NOMO-1 (cell line): ENCODE measurements around the gene PSMB5.
"Not testable (repeated sequence)": the region's sequence is repeated elsewhere in the genome, so short reads cannot be mapped to it uniquely, and the experiment has no call there.

Experiments
- DNase-seq, 2 experiments: peaks; one replicate each; lab custom pipeline; 2025; ENCODE audit not compliant: unreplicated experiment in 2 of 2; lab: John Stamatoyannopoulos, UW

The PSMB5 gene

DNA sequence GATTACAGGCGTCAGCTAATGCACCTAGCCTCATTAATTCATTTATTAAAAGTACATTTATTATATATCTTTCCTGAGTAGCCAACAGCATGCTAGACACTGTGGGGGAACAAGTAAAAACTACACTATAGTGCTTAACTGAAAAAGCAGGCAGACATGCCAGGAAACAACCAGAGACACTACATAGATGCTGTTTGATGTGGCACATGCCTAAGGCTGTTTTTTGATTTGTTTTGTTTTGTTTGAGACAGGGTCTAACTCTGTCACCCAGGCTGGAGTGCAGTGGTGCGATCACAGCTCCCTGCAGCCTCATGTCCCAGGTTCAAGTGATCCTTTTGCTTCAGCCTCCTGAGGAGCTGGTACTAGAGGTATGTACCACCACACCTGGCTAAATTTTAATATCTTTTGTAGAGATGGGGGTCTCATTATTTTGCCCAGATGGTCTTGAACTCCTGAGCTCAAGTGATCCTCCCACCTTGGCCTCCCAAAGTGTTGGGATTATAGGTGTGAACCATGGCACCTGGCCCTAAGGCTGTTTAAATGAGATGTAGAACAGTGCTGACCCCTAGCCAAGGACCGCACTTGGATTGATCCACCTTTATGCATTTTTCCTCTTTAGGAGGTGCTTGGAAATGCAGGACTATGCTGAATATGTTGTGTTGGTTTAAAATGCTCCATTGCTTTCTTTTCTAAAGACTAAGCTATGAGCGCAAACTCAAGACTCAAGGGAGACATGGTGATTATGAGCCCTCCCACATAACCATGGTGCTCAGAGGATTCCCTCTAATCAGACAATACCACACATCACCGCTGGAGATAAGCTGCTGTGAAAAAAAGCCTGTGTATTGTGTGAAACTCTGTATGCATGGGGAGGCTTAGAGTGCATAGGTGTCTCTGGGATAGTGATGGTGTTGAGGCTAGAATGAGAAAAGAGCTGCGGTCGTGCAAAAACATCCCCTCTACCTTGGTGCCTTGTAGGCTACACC, 14.3 kb downstream of the PSMB5 start:
- DNase-seq: no peak

DNA sequence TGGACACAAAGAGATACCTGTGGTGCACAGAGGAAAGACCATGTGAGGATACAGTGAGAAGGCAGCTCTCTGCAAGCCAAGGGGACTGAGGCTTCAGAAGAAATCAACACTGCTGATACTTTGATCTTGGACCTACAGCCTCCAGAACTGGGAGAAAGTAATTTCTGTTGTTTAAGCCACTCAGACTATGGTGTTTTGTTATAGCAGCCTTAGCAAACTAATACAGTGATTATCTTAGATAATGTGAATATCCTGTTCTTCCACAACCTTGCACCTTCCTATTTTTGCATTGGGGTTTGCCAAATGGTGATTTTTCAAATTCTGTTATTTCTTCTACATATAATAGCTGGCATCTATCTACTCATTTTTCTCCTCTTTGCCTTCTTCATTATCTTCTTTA, 16.6 kb downstream of the PSMB5 start:
- DNase-seq: no peak

DNA sequence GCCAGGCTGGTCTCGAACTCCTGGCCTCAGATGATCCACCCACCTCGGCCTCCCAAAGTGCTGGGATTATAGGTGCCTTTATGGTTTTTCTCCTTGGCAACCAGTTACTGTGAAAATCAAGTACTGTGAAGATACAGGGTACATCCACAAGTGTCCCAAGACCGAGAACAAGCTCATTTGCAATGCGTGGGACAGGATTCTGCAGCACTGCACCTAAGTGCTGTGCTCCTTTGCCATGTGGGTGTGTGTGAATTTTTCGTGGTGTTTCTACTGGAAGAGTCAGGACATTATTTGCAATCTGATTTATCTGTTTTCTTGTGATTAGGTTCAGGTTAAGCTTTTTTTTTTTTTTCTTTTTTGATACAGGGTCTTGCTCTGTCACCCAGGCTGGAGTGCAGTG, 17.6 kb downstream of the PSMB5 start:
- no peak for DNase-seq

DNA sequence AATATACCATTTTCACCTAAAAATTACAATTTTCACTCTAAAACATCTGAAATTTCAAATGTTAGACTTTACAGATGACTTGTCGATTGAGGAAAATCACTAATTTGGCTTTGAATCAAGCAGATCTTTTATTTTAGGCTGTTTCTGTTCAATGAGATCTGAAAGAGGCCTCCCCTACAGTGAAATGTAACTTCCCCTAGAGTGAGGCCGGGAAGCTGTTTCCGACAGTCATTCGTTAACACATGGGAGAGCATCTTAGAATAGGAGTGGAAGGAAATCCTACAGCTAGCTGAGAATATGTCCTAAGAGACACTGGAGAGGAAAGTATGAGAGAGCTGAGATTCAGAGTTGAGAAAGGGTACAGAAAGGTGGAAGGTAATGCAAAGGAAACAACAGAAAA, 19.1 kb downstream of the PSMB5 start:
- DNase-seq: no peak

DNA sequence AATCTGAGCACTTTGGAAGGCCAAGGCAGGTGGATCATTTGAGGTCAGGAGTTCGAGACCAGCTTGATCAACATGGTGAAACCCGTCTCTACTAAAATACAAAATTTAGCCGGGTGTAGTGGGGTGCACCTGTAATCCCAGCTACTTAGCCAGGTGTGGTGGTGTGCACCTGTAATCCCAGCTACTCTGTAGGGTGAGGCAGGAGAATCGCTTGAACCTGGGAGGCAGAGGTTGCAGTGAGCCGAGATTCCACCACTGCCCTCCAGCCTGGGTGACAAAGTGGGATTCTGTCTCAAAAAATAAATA, 21.0 kb downstream of the PSMB5 start:
- not testable (repeated sequence) for DNase-seq

DNA sequence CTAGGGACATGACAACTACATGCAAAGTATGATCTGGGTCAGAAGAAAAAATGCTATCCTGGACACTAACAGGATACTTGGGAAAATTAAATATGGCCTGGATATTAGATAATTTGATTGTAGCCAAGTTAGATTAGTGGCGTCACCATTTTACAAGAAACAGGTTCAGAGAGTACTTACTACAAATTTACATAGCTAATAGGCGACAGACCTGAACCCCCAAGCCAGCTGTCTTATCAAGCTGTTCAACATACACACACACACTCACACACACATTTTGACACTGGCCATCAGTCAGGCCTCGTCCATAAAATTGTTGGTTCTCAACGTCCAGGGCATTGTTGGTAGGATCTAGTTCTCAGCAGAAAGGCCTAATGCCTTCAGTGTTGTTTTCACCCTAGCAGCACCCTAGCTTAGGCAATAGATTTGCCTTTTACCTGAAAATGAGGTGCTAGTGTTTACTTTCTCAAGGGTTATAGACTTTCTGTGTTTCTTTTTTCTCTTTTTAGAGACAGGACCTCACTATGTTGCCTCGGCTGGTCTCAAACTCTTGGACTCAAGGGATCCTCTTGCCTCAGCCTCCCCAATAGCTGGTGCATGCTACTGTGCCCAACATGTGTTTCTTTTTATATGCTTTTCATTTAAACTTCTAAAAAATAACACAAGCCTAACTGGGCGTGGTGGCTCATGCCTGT, 21.5 kb downstream of the PSMB5 start:
- DNase-seq: no peak

DNA sequence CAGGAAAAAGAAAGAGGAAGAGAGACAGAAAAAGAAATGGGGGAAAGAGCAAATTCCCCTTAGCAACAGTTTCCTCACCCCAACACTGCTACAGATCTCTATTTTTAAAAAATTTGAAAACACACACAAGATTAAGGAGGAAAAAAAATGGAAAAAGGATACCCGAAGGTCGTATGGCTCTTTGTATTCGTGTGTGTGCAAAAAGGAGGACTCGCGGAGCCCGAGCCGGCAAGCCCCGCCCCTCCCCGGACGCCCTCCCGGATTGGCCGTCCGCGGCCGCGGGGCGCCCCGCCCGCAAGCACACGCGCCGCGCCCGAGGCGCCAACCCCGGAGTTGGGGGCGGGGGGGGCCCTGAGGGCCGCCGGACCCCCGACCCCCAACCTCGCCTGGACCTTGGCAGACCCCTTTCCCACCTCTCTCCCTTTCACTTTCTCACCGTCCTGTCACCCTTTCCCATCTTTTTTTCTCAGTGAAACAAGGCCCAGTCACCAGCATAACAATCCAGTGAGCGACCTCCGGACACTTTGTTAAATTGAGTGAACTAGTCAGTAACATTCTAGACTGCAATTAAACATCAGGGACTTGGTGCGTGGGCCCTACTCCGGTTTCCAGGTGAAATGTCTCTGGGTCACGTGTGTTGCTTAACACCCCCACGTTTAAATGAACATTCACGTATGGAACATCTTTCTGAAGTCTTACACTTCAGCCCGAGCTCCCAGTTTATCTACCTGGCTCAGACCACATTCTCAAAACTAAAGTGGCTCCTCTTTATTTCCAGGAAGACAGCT, 24.6 kb downstream of the PSMB5 start, which contains the start of gene C14orf93:
C14orf93 (minus strand) TSS at position 205 of the 788 bp plus-strand sequence. CDS start 11,120 bp downstream, outside the sequence.
- peak; percentile 61 to 67 for DNase-seq

DNA sequence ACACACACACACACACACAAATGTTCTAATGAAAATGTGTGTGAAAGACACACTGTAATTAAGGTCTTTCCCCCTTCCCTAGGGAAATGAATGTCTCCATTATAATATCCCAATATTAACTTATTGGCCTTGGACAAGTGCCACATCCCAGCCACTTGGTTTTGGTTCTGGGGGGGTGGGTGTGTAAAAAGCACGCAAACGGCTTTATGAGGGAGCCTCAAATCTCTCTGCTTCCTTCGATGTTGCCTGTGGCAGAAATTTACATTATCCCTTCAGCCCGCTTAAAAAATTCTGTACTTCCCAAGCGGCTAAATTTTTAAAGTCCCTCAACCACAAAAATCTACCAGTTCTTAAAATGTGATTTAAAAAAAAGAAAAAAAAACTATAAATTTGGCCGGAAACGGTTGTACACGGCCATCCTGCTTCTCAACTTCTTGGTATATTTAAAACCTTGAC, 25.2 kb downstream of the PSMB5 start:
- DNase-seq: peak in 1 of 2 experiments; percentile 56

DNA sequence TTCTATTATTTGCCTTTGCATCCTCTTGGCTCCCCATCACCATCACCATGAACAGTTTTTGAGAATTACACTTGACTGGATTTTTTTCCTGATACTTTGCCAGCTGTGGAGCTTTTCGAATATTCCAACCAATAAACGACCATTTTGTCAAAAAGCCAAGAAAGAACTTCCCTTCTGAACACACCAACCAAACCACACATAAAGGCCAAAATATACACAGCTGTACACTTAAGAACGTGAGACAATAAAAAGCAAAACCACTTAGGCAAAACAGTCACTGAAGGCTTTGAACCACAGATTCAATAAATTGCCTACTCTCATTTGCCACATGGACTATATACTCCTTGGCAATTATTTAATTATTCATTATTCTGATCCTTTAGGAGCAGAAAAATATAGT, 25.9 kb downstream of the PSMB5 start:
- peak in 1 of 2 experiments; percentile 21 for DNase-seq

DNA sequence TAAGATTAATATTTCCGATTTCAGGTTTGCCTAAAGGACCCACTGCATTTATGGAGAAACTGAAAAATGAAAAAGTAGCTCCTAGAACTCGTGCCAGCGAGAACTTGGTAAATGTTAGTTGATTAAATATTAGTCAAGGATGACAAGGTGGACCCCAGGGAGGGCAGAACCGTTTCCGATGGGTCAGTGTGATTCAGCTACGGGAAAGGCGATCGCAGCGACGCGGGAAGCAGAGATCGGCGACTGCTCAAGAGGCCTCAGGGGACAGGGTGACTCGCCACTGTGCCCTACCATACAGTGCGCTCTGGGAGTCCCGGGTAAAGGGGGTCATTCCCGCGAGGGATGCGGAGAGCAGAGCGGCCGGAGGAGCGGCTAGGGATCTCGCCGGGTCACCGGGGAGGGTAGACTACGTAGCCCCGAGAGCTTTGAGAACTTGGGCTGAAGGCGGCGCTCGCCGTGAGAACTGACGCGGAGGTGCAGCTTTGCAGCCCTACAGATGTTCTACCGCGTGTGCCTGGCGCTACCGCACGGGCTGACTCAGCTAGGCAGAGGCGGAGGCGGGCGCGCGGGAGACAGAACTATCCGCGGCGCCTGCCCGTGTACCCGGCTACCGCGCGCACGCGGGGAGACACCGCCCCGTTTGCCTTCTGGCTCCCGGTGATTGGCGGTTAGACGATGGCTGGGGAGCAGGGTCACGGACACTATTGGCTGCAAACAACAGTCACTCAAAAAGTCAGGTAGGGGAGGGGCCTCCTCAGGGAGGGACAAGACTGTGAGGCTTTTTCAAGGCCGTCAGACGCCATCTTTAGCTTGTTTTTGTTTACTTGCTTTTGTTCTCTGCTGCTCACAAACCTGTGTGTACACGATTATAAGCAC, 27.9 kb downstream of the PSMB5 start:
- DNase-seq: peak; percentile 94 to 97

DNA sequence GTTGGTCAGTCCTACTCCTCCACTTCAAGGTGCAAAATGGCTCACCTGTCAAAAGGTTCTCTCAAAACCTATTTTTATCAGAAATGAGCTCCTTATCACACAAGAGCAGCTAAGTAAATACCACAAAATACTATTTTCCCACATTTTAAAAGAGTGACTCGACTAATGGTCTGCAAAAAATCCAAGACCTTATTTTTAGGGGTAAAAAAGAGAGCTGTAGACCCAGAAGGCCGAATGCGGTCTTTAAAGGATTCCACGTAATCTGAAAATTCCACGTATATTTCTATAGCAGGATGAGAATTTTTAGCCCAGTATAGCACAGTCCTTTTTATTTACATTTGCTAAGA, 28.5 kb downstream of the PSMB5 start:
- DNase-seq: no peak

DNA sequence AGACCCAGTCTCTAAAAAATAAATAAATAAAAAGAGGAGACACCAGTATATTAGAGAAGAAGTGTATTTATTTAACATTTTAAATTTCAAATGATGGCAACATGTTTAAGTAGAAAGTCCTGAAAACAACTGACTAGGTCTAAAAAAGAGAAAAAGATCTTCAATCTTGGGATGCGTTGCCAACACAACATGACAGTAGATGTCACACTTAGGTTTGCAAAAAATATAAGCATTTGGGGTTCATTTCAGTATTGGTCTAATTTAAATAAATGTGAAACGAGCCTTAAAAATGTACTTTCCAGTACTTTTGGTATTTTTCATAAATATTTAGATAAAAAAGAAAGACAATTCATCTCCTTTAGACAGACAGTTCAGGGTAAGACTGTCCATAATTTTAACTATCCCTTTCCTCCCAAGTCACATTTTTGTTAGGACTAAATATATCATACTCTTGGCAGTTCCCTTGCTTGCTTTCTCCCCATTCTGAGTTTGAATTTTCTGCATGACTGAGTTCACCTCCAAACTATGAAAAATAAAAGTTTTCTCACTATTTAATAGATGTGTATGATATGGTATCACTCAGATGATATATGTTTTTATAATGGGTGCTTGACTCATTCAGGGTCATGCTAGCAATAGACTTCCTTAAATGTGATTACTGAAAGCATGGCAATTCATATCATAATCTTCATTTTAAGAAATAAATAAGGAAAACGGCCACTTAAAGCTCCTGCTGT, 29.1 kb downstream of the PSMB5 start:
- DNase-seq: peak in 1 of 2 experiments; percentile 33

DNA sequence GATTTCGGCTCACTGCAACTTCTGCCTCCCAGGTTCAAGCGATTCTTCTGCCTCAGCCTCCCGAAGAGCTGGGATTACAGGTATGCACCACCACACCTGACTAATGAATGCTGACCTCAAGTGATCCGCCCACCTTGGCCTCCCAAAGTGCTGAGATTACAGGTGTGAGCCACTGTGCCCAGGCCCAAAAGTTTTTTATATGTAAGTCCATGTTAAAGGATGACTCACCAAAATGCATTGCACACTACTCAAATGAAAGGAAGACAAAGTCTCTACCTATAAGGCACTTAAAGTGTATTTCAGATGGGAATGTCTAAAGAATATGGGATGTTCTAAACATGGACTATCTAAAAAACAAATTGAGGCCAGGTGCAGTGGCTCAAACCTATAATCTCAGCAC, 30.4 kb downstream of the PSMB5 start:
- not testable (repeated sequence) for DNase-seq

DNA sequence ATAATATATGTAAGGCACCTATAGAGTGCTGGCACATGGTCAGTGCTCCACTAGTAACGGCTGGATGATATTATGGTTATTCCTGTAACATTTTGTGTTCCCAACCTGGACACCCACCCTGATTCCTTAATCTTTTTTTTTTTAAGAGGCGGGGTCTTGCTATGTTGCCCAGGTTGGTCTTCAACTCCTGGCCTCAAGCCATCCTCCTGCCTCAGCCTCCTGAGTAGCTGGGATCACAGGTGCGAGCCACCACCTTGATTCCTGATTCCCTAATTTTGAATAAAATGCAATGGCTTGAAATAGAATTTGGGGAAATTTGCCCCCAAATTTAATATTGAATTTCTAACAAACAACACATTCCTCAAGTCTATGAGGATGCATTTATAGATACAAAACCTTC, 32.1 kb downstream of the PSMB5 start:
- no peak for DNase-seq

DNA sequence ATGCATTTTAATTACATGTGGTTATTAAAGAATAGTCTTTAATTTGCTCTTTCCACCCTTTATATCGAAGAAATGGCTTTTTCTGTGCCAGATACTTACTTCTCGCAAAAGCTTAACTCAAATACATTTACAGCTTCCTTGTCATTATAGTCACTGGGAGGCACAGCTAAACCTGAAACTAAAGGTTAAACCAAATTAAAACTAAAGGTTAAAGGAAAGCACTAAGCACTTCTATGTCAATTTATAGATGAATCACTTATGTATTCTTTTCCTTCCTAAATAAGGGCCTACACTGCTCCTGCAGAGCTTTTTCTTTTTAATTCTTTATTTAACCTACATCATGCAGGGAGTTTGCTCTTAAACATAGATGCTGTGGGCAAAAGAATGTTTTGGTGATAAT, 33.8 kb downstream of the PSMB5 start:
- DNase-seq: no peak

DNA sequence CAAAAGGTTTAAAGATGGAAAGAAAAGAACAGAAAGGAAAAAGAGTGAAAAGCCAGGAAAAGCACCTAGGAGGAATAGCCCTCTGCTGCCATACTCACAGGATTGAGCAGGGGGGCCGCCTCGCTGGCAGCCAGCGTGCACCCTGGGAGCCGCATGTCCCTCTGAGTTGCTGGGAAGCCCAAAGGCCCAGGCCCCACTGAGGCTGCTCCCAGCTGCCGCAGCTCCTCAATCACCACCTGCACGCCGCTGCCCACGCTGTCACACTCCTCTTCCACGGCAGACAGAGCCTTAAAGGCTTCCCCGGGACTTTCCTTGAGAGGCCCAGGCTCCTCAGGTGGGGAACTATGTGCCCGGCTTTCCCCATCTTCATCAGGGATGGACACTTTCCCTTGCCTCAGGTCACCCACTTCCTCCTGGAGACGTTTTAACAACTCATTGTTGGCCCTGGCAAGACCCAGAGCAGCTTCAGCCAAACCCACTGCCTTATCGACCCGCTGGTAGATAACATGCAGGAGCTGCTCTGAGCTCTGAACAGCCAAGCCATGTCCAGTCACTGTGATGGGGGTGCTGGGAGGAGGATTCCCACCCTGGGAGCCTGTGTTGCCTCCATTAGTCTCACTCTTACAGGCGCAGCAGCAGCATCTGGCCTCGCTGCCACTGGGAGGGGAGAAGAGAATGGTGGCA, 36.2 kb downstream of the PSMB5 start:
- DNase-seq: no peak

DNA sequence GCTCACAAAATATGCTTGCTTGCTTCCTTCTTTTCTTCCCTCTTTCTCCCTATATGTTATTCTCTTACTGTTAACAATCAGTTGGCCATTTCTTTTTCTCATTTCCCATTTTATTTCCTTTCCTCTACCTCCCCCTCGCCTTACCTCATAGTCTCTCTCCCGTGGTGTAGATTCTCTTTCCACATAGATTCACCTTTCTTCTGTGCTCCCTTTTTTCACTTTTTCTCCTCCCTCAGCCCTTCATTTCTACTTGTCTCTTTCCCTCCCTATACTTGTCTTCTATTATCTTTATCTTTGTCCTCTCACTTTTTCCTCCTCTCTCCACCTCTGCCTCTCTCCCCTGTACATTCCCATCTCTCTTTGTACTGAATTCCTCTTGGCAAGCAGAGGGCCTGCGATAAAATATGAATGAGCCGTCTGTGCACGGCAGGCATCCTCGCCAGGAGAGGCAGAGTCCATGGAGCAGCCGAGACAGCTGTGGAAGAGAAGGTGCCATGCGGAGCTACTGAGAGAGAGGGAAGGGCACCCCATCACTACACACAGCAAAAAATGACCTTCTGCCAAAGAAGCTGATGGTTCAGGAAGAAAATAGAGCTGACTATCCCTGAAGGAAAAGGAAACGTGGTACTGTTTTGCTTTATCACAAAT, 36.9 kb downstream of the PSMB5 start:
- no peak for DNase-seq
